Natural killer cell treated with Interleukin-12 subunit alpha and Interleukin-12 subunit beta and Interleukin-15 and Interleukin-18, amount 100 ng/mL, for 72 hours (primary cell): ENCODE data around the gene OSBPL2. TPM values are rescaled to one million over a fixed set of nuclear protein-coding genes. Genes with fewer than 3 reads are reported as not detected.

Experiments
- ATAC-seq, 2 donors: fragments of 150-1000 bp; cut with Tn5 transposase in 1 of 2; sonication (Bioruptor Pico), chemical (Tn5 transposase) in 1 of 2; 2 replicates each; pipeline ENCODE4 v1.10.0; 2021
- DNase-seq: peaks from one replicate; pipeline ENCODE4 v3.0.0; 2022; ENCODE audit warnings: low spot score
- H3K27ac Mint-ChIP-seq, 2 donors: 1 replicate in 1 of 2; 2 replicates in 1 of 2; pipeline ENCODE4 v1.8.0; 2022; ENCODE audit warnings: mixed read lengths in 2 of 2, mild to moderate bottlenecking in 1 of 2, moderate library complexity in 1 of 2
- H3K27me3 Mint-ChIP-seq, 2 donors: 1 replicate in 1 of 2; 2 replicates in 1 of 2; pipeline ENCODE4 v1.8.0; 2022; ENCODE audit warnings: mixed read lengths in 2 of 2
- H3K36me3 Mint-ChIP-seq: one replicate; pipeline ENCODE4 v1.8.0; 2022; ENCODE audit warnings: mixed read lengths
- H3K4me1 Mint-ChIP-seq, 2 donors: 1 replicate in 1 of 2; 2 replicates in 1 of 2; pipeline ENCODE4 v1.8.0; 2022; ENCODE audit warnings: low read depth in 2 of 2, mixed read lengths in 2 of 2, mild to moderate bottlenecking in 1 of 2
- H3K4me3 Mint-ChIP-seq: one replicate; pipeline ENCODE4 v1.8.0; 2022; ENCODE audit warnings: mixed read lengths
- H3K9me3 Mint-ChIP-seq: 2 replicates; pipeline ENCODE4 v1.8.0; 2022; ENCODE audit warnings: mixed read lengths
- total RNA-seq, 2 donors: library from RNA; stranded (reverse); gene quantifications; one replicate each; pipeline ENCODE4 v1.2.3, GENCODE V29; 2022

Gene OSBPL2
- total RNA-seq, 2 donors from 2014 or later: 38.7 to 47.7 TPM

DNA sequence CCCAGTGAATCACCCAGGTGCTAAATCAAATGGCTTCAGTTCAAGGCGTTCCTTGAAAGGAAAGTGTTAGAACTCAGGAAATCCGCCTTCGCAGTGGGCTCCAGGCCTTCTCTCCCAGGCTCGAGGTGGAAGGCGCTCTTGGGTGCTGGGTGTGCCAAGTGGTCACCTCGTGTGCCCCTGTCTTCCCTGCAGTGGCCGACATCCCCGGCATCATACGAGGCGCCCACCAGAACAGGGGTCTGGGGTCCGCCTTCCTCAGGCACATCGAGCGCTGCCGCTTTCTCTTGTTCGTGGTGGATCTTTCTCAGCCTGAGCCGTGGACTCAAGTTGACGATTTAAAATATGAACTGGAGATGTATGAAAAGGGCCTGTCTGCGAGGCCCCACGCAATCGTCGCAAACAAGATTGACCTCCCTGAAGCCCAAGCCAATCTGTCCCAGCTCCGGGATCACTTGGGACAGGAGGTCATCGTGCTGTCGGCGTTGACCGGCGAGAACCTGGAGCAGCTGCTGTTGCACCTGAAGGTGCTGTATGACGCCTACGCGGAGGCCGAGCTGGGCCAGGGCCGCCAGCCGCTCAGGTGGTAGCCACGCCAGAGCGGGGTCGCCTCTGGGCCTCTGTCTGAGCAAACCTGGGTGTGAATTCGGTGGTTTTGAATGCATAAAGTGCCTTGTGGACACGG is 37.7 kb upstream of the OSBPL2 start:
- ATAC-seq (no peak), DNase-seq (no peak)
- no peaks in the 10 kb centered on the region for H3K9me3 Mint-ChIP-seq
- H3K27ac Mint-ChIP-seq: no peak overlapping the region
- H3K36me3 Mint-ChIP-seq: peaks cover 5% of the 10 kb centered on the region
- no peaks in the 10 kb centered on the region for H3K27me3 Mint-ChIP-seq
- H3K4me3 Mint-ChIP-seq: no peak overlapping the region
- H3K4me1 Mint-ChIP-seq: peaks cover 0 to 2% of the 10 kb centered on the region in 2 donors

DNA sequence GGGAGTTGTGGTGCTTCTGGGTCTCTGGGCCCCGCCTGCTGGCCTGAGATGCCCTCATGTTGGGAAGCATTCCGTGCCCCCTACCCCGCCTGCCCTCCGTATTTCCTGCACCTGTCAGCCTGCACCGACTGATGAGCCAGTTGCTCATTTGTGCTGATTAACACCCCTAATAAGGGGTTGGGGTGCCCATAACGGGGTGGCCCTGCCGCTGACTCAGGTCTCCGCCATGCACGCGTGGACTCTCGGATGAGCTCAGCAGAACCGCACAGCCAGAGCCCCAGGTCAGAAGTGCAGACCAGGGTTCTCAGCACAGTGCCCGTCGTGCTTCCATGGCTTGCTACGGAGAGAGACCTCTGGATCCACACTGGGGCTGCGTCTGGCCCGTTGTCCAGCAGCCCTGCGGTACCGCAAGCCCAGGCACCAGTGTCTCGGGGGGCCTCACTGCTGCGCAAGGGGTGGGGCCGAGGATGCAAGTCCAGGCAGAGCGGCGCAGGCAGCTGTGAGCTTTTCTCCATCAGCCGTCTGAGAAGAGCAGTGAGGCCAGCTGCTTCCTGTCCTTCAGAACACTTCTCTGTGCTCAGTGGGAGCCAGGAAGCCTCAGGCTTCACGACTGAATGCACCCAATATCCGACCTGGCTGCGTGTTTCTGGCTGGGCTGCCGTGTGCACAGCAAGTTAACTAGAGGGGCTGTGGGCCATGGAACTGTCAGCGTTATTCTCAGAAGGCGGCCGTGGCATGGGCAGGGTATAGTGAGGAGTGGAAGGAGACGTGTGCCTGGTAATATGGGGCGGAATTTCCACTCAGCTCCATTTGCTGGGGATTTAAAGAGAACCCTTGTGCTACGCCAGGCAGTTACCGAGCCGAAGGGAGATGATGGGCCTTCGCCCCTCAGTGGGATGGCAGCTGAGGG is 36.9 kb upstream of the OSBPL2 start:
- H3K27me3 Mint-ChIP-seq: no peaks in the 10 kb centered on the region
- H3K9me3 Mint-ChIP-seq: no peaks in the 10 kb centered on the region
- peak in 1 of 2 donors; percentile 28 for ATAC-seq
- no peak for DNase-seq
- H3K4me3 Mint-ChIP-seq: no peak overlapping the region
- H3K36me3 Mint-ChIP-seq: peaks cover 5% of the 10 kb centered on the region
- H3K27ac Mint-ChIP-seq: no peak overlapping the region
- no peaks in the 10 kb centered on the region for H3K4me1 Mint-ChIP-seq

DNA sequence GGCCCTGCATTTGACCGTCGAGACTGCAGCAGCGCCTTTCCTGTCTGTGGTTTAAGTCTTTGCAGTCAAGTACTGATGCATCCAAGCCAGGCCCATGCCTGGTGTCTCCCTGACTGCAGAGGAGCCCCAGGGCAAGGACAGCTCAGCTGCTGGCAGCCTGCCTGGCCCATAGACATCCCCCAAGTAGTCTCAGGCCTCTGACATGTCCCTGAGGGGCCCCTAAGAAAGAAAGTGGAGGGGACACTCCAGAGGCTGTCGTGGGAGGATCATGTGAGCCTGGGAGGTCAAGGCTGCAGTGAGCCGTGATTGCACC is 36.3 kb upstream of the OSBPL2 start:
- H3K27me3 Mint-ChIP-seq: no peaks in the 10 kb centered on the region
- no peak for DNase-seq
- peaks cover 5% of the 10 kb centered on the region for H3K36me3 Mint-ChIP-seq
- no peaks in the 10 kb centered on the region for H3K9me3 Mint-ChIP-seq
- no peak overlapping the region for H3K27ac Mint-ChIP-seq
- H3K4me3 Mint-ChIP-seq: no peak overlapping the region
- no peaks in the 10 kb centered on the region for H3K4me1 Mint-ChIP-seq
- no peak for ATAC-seq

DNA sequence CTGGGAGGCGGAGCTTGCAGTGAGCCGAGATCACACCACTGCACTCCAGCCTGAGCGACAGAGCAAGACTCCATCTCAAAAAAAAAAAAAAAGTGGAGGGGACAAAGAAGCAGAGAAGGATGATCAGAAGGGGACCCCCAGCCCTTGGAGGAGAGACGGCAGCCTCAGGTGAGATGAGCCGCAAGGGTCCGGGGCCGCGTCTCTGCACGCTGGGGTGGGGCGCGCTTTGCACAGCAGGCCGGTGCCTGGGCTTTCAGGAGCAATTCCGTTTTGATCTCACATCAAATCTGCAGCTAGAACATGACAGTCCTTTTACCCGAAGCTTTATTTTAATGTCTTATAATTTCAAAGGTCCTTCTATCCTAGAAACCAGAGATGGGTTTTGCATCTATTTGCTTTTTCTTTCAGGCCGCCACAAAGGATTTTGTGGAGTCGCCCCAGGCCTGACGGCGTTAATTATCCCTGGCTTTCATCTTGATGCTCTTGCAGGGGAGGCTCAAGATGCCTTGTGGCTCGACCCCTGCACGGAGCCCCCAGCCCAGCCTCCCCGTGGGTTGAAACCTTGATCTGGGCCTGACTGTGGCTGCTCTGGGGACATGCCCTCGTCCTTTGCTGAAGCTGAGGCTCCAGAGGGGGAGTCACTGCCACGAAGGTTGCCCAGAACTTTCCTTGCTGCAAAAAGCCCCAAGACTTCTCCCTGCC is 35.5 kb upstream of the OSBPL2 start:
- Mint-ChIP-seq H3K27me3 (no peaks in the 10 kb centered on the region), H3K4me1 (no peaks in the 10 kb centered on the region), H3K27ac (no peak overlapping the region), H3K4me3 (no peak overlapping the region), H3K36me3 (peaks cover 5% of the 10 kb centered on the region), H3K9me3 (no peaks in the 10 kb centered on the region)
- DNase-seq: no peak
- no peak for ATAC-seq

DNA sequence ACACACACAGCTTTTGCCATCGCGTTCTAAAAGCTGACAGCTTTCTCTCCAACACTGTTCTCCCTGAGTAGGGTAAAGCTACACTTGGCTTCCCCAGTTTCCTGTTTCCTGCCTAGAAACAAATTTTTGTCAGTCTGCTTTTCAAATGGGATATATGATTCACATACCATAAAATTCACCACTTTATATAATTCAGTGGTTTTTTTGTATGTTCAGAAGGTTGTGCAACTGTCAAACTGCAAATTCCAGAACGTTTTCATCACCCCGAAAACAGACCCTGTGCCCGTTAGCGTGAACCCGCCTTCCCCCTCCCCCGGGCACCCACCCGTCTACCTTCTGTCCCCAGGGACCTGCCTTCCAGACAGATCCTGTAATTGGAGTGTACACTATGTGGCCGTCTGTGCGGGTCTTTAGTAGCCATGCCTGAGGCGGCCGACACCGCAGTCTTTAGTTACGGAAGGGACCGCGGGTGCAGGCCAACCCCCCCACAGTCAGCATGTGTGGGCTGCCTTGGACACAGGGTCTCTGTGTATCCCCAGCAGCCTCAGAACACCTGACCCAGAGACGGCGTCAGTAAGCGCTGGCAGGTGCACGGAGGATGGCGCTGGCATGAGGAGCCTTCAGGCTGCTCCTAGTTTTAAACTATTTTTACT is 34.8 kb upstream of the OSBPL2 start:
- Mint-ChIP-seq H3K4me1 (no peaks in the 10 kb centered on the region), H3K4me3 (no peak overlapping the region), H3K36me3 (peaks cover 5% of the 10 kb centered on the region), H3K27ac (no peak overlapping the region), H3K27me3 (no peaks in the 10 kb centered on the region), H3K9me3 (no peaks in the 10 kb centered on the region)
- ATAC-seq (no peak), DNase-seq (no peak)

DNA sequence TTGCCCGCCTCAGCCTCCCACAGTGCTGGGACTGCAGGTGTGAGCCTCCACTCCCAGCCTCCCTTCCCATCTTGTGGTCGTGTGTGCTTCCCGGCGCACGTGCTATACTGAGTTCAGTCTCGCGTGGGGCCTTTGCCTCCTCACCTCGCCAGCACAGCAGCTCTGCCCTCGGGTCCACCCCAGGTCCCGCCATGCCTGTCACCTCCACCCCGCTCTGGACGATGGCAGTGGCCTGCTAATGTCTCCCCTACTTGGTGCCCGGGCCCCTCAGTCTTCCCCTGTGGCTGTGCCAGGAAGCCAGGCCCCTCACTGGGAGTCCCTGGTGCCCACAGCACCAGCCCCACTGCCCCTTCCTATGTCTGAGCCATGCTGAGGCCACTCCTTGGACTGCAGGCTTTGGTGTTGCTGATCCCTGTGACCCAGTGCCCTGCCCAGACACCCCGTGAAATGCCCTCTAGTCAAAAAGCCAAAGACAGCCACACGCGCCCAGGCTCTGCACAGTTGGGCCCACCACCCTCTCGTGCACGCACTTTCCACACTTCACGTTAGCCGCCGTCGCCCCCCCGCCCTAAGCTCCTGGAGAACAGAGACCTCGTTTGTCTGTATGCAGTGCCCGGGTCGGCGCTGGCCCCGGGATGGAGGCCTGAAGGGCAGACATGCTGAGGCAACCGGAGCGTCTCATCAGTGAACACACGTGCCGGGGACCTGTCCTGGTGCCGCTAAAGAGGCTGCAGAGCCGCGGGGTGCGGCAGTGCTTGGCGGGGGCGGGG is 32.5 kb upstream of the OSBPL2 start:
- Mint-ChIP-seq H3K4me3 (no peak overlapping the region), H3K27me3 (no peaks in the 10 kb centered on the region), H3K36me3 (no peaks in the 10 kb centered on the region), H3K4me1 (no peaks in the 10 kb centered on the region), H3K9me3 (no peaks in the 10 kb centered on the region), H3K27ac (no peak overlapping the region)
- DNase-seq (peak; percentile 53), ATAC-seq (no peak)

DNA sequence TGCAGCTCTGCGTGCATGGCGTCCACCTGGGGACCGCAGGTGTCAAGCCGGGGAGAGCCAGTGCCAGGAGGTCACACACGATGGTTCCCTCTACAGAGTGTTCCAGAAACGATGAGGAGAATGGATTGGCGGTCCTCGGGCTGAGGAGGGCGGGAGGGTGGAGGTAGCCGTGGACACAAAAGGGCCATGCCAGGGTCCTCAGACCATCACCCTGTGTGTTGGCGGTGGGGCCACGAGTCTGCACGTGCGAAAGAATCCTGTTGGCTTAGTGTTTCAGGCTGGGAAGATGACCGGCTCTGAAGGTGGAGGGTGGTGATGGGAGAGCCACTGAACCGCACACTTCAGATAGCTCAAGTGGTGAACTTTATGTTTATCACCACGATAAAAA is 31.9 kb upstream of the OSBPL2 start:
- no peaks in the 10 kb centered on the region for H3K36me3 Mint-ChIP-seq
- no peaks in the 10 kb centered on the region for H3K4me1 Mint-ChIP-seq
- H3K9me3 Mint-ChIP-seq: no peaks in the 10 kb centered on the region
- H3K4me3 Mint-ChIP-seq: no peak overlapping the region
- ATAC-seq (no peak), DNase-seq (peak; percentile 54)
- H3K27ac Mint-ChIP-seq: no peak overlapping the region
- no peaks in the 10 kb centered on the region for H3K27me3 Mint-ChIP-seq

DNA sequence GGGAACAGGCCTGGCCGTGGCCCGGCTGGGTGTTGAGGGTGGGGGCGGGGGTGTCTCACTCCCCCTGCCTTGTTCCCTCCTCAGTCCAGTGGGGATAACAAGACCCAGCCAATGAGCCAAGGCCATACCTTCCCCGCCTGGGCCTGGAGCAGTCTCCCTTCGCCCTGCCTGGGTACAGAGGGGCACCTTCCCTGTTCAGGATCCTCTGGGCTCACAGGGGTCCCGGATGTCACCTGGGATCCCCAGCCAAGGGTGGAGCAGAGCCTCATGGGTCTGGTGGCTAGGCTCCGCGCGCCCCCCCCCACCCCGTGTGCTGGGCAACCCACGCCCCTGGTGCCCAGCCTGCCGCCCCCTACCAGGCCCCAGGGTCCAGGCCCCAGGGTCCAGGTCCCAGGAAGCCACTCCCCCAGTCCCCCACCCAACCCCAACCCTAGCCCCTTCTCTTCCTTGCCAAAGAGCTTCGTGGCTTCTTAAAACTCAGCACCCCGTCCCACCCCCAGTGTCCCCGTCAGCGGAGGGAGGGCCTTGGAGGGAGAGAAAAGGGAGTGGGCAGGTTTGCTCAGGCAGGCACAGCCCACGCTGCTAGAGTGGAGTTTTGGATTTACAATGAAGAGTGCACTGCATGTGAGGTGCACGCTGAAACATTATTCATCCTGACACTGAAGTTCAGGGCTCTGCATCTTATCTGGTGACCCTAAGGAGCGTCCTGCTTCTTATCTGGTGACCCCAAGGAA is 30.1 kb upstream of the OSBPL2 start:
- H3K36me3 Mint-ChIP-seq: no peaks in the 10 kb centered on the region
- no peak overlapping the region for H3K27ac Mint-ChIP-seq
- H3K27me3 Mint-ChIP-seq: no peaks in the 10 kb centered on the region
- DNase-seq (peak; percentile 49), ATAC-seq (no peak)
- H3K4me3 Mint-ChIP-seq: no peak overlapping the region
- no peaks in the 10 kb centered on the region for H3K9me3 Mint-ChIP-seq
- H3K4me1 Mint-ChIP-seq: no peaks in the 10 kb centered on the region

DNA sequence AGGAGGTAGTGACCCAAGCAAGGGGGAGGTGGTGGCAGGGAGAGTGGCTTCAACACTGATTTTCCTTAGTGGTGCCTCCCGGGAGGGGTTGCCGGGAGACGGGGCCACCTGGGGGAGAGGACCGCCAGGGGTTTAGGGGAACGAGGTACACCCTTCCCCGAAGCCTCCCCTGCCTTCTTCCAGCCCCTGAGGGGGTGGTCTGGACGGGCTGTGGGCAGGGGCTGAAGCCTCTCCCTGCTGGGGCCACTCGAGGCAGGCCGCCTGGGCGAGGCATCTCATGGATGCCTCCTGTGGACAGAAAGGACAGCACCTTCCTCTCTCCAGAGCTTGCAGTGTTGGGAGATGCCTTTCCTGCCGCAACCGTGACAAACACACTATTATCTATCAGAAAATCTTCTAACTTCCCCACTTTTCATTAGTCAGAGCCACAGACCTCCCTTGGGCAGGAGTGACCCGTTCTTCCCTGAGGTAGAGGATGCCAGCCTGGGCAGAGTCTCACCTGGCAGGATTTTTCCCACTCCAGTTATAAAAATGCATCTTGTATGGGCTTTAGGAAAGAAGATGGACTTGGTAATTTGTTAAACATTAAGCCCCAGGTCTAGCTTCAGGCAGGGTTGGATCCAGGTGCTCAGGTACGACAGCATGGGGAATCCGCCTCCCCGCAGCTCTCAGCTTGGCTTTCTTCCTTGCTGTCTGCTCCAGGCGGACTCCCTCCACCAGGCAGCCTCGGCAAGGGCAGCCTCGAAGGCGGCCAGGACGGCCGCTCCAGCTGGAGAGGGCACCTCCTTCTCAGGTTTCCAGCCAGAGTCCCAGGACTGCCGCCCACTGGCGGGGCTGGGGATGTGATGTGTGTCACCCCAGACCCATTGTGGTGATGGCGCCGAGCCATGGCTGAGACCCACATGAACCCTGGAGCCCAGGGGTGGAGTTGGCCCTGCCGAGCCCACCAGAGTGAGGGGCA is 29.2 kb upstream of the OSBPL2 start:
- no peaks in the 10 kb centered on the region for H3K27me3 Mint-ChIP-seq
- H3K36me3 Mint-ChIP-seq: no peaks in the 10 kb centered on the region
- no peak for ATAC-seq

DNA sequence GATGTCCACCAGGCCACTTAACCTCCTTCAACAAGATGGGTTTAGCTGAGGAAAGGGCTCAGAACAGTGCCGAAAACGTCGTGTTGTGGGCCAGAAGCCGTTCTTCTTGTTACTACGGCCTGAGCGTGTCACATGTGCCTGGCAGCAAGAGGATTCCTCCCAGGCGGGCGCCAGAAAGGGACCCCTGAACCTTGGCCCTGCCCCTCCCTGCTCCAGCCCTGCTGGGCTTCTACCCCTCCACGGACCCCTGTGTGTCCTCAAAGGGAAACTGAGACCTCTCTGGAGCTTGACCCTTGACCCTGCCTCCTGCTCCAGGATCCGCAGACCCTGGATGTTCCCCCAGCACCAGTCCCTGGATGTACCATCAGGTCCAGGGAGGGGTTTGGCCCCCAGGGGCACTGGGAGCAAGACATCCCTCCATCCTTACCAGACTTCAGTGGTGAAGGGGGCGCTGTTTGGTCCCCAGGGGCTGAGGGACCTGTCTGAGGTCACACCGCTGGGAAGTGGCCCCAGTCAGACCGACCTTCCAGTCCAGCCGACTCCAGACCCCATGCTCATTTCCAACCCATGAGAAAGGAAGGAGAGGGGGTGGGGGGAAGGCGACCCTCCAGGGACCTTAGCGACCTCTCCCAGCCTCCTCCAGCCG is 28.3 kb upstream of the OSBPL2 start:
- Mint-ChIP-seq H3K4me1 (no peaks in the 10 kb centered on the region), H3K36me3 (no peaks in the 10 kb centered on the region), H3K27me3 (no peaks in the 10 kb centered on the region), H3K4me3 (no peak overlapping the region), H3K27ac (no peak overlapping the region), H3K9me3 (no peaks in the 10 kb centered on the region)
- DNase-seq (peak; percentile 49), ATAC-seq (no peak)

More for the DNA sequence above, 29.2 kb upstream of the OSBPL2 start:
- H3K27ac Mint-ChIP-seq: no peak overlapping the region
- peak; percentile 60 for DNase-seq
- H3K4me1 Mint-ChIP-seq: no peaks in the 10 kb centered on the region
- H3K9me3 Mint-ChIP-seq: no peaks in the 10 kb centered on the region
- H3K4me3 Mint-ChIP-seq: no peak overlapping the region

DNA sequence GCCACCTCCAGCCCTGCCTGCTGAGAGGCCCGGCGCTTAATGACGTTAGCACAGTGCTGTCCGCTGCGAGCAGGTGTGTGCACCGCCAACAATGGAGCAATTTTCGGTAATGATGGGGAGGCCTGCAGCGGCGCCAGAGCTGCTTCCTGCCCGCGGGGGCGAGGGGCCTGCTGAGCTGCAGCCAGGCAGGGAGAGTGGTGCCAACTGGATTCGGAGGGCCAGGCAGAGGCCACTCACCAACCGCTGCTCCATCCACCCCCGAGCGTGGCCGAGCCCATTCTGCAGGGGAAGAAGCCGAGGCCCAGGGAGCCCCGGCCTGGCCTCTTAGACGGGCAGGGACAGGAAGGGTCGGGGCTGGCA is 27.8 kb upstream of the OSBPL2 start:
- Mint-ChIP-seq H3K36me3 (no peaks in the 10 kb centered on the region), H3K27ac (no peak overlapping the region), H3K4me3 (no peak overlapping the region), H3K27me3 (peaks cover 0 to 3% of the 10 kb centered on the region in 2 donors), H3K4me1 (no peaks in the 10 kb centered on the region), H3K9me3 (no peaks in the 10 kb centered on the region)
- DNase-seq: no peak
- ATAC-seq: no peak

DNA sequence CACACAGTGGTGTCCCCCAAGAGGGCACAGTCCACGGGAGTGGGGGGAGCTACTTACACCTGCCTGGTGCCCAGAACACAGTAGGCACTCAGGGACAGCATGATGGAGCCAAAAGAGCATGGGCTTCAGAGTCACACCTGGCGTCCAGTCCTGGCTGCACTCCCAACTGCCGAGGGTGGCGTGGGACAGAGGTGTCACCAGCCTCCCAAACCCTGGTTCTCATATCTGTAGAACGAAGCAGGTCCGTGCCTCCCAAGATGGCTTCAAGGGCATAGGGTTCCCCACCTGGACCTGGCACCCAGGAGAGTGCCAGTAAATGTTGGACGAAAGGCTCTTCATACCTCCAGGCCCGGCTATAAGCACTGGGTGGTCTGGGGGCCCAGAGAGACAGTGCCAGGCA is 27.1 kb upstream of the OSBPL2 start:
- Mint-ChIP-seq H3K9me3 (no peaks in the 10 kb centered on the region), H3K27me3 (peaks cover 0 to 3% of the 10 kb centered on the region in 2 donors), H3K27ac (no peak overlapping the region), H3K4me1 (no peaks in the 10 kb centered on the region), H3K36me3 (no peaks in the 10 kb centered on the region), H3K4me3 (no peak overlapping the region)
- ATAC-seq: no peak
- DNase-seq: no peak
